Fibroblast of the aortic adventitia (primary cell): ENCODE data around the gene PAX7. TPM values are rescaled to one million over a fixed set of nuclear protein-coding genes. Genes with fewer than 3 reads are reported as not detected.

Experiments used
- DNase-seq: peaks from one replicate; pipeline ENCODE4 v3.0.0-alpha.2; 2010; ENCODE audit warnings: low read depth
- H3K4me3 ChIP-seq: 2 replicates; pipeline ENCODE4 v1.5.1; 2011; ENCODE audit warnings: low read depth, mild to moderate bottlenecking, control low read depth, low read length, moderate library complexity
- small RNA-seq: library from RNA; depleted of rRNA; stranded (forward); fragments of <200 nt; gene quantifications from one replicate; pipeline ENCODE3, GENCODE V24; 2012
- total RNA-seq: library from RNA; depleted of rRNA; stranded (reverse); fragments of >200 nt; gene quantifications from 2 replicates; pipeline ENCODE4 v1.2.3, GENCODE V29; 2012; ENCODE audit warnings: low replicate concordance
- TF ChIP-seq, protein P1 (sequence below): IDR thresholded peaks from 2 replicates; pipeline ENCODE4 v1.5.1; 2011; ENCODE audit warnings: mild to moderate bottlenecking, low read length, control low read depth, inconsistent platforms; ENCODE audit not compliant: insufficient read depth

Gene PAX7
- total RNA-seq, 1 donor: not detected

DNA sequence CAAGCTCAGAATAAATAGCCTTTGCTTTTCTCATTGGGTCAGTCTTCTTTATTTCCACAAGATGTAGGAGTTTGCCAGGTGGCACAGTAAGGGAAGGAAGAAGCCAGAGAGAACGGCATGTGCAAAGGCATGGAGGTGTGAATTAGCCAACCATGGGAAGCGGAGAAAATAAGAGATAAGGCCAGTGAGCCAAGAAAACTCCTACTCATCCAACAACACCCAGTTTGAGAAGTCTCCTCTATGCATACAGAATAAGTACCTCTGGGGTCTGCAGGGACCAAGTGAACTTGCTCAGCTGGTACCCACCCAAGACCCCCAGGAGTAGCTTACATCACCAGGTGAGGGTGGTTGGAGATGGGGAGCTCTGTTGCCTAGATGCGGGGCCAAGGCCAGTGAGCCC is 162.1 kb downstream of the PAX7 start:
- no peak overlapping the region for H3K4me3 ChIP-seq
- no peak for DNase-seq
- TF ChIP-seq, protein P1, sequence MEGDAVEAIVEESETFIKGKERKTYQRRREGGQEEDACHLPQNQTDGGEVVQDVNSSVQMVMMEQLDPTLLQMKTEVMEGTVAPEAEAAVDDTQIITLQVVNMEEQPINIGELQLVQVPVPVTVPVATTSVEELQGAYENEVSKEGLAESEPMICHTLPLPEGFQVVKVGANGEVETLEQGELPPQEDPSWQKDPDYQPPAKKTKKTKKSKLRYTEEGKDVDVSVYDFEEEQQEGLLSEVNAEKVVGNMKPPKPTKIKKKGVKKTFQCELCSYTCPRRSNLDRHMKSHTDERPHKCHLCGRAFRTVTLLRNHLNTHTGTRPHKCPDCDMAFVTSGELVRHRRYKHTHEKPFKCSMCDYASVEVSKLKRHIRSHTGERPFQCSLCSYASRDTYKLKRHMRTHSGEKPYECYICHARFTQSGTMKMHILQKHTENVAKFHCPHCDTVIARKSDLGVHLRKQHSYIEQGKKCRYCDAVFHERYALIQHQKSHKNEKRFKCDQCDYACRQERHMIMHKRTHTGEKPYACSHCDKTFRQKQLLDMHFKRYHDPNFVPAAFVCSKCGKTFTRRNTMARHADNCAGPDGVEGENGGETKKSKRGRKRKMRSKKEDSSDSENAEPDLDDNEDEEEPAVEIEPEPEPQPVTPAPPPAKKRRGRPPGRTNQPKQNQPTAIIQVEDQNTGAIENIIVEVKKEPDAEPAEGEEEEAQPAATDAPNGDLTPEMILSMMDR: no peak

DNA sequence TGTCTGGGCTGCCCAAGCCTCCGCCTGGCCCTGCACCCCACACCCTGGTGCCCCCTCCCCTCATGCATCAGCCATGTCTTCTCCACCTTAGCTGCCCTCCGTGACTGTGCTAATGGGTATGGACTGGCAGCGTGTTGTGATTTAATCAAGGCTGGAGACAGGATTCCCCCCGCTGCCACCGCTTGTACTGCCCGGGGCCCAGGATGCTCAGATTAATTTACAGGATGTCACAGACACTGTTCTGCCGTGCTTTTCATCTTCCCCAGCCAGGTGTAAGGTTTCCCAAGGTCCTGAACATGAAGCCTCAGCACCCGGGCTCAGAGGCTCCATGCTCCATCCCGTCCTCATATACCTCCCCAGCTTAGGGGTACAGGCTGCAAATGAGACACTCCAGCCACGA is 162.5 kb downstream of the PAX7 start:
- H3K4me3 ChIP-seq: no peak overlapping the region
- TF ChIP-seq, protein P1: no peak
- no peak for DNase-seq

DNA sequence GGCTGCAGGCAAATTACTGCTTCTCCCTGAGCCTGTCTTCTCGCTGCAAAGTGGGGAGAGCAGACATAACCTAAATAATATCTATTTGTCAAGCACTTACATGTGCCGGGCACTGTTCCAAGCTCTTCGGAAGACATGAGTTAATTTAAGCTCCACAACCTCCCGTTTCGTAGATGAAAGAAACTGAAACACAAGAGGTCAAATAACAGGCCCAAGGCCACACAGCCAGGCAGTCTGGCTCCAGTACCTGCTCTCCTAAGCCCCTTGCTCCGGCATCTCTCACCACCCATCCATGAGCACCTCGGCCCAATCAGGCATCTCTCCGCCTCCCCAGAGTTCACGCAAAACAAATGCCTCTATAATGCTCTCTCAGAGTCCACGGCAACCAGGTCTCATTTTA is 163.4 kb downstream of the PAX7 start:
- TF ChIP-seq, protein P1: no peak
- DNase-seq: no peak
- H3K4me3 ChIP-seq: no peak overlapping the region

DNA sequence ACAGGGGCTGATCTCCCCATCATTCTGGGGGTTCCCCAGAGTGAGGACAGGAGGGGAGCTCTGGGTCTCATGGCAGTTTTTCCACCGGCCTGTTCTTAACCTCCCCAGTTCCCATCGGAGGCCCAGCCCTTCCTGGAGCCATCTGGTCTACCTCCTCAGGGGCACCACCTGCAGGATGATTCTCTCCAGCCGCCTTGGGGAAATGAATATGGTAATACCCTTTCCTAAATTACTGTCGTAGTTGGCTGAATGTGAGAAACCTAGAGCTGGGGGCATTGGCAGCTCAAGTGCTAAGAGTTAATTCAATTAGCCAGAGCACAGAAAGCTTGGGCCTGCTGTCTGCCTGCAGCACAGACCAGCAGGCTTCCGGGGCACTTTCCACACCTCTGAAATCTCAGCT is 163.9 kb downstream of the PAX7 start:
- no peak overlapping the region for H3K4me3 ChIP-seq
- TF ChIP-seq, protein P1: no peak
- no peak for DNase-seq

DNA sequence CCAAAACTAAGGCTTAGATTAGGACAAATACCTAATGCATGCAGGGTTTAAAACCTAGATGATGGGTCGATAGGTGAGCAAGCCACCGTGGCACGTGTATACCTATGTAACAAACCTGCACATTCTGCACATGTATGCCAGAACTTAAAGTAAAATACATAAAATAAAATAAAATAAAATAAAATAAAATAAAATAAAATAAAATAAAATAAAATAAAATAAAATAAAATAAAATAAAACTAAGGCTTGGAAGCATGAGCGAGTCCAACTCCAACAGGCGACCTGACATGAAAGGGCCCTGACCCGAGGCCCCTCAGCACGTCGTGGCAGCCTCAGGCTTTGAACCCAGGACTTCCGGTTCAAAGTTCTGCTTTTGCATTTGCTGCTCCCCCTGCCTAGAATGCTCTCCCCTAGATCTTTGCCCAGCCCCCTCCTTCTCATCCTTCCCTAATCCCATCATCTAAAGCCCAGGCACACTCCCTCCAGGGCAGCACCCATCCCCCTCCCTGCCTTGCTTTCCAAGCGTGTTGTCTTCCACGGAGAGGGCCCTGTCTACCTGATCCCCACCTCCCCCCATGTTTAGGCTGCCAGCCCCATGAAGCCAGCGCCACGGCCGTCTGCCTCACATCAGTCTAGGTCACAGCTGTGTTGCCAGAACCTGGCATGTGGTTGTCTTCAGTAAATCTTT is 164.5 kb downstream of the PAX7 start:
- no peak overlapping the region for H3K4me3 ChIP-seq
- no peak for DNase-seq
- TF ChIP-seq, protein P1: no peak

DNA sequence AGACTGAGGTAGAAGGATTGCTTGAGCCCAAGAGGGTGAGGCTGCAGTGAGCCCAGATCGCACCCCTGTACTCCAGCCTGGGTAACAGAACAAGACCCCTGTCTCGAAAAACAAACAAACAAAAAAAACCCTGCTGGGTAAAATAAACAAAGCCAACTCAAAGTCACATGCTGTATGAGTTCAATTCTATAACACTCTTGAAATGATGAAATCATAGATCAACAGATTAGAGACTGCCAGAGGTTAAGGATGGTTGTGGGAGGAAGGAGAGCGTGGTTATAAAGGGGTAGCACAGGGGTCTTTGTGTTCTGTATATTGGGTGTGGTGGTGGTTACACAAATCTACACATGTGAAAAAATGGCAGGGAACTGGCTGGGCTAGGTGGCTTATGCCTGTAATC is 166.3 kb downstream of the PAX7 start:
- TF ChIP-seq, protein P1: no peak
- no peak for DNase-seq
- no peak overlapping the region for H3K4me3 ChIP-seq

Small RNA genes within 50 kb of the gene (small RNA-seq; reads per million reads assigned to genes)
- not detected for gene AL031737.1

Other genes starting within 250 kb of the PAX7 start
- not detected in 2 replicates for gene KLHDC7A, start 149.9 kb upstream of the PAX7 start, total RNA-seq
- gene TAS1R2, start 228.8 kb downstream of the PAX7 start, total RNA-seq: not detected in 2 replicates